Measurements from ENCODE around the gene IRAK3. TPM values are rescaled to one million over a fixed set of nuclear protein-coding genes. Genes with fewer than 3 reads are reported as not detected.

The IRAK3 gene
- total and polyA plus RNA-seq, 2 experiments from 2014 or later = 3.3 to 3.7 TPM

DNA sequence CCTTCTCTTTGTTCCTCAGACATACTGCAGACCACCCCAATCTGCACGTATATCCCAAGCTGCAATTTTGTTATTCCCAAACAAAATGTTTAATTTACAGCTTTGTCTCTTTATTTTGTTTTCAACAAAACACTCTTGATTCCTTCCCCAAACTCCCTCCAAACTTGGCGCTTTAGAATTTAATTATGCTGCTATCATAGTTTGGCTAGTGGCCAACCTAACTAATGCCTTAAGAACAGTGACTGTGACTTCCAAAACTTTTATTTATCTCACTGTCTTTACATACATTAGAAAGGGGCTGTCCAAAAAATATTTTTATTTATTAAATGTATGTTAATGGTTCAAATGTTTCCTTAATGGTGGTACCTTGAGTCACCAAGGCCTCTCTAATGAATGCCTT lies 26.3 kb upstream of the IRAK3 start:
- TF ChIP-seq EZH2phosphoT487 (IDR thresholded peaks at IDR 0.05; ENCODE audit: insufficient read depth, low read depth) = no peak
- no peak for TF ChIP-seq EZH2 (IDR thresholded peaks at IDR 0.05; ENCODE audit: insufficient read depth, poor library complexity, severe bottlenecking)
- Histone ChIP-seq H2AFZ (no peak overlapping the region), H3K27me3 (replicated peaks; ENCODE audit: insufficient read depth) (no peaks in the 10 kb centered on the region), H3K36me3 (ENCODE audit: low read depth) (peaks cover 18% of the 10 kb centered on the region), H4K20me1 (ENCODE audit: insufficient read depth) (no peaks in the 10 kb centered on the region), H3K4me1 (ENCODE audit: insufficient read depth) (peaks cover 13% of the 10 kb centered on the region), H3K9me2 (ENCODE audit: insufficient read depth) (no peaks in the 10 kb centered on the region), H3K9ac (no peak overlapping the region), H3K4me3 (no peak overlapping the region), H3K27ac (no peak overlapping the region), H3K9me3 (ENCODE audit: low read depth) (no peaks in the 10 kb centered on the region), H3K79me2 (ENCODE audit: insufficient read depth) (peaks cover 100% of the 10 kb centered on the region), H3K4me2 (ENCODE audit: unreplicated experiment) (no peak overlapping the region), H3F3A (ENCODE audit: insufficient read depth) (peaks cover 14% of the 10 kb centered on the region)
- in situ Hi-C loops (cut with MboI) = no loop called here
- 77 to 79% methylated on average over 2 of the region's 2 CpGs for WGBS, 2 experiments (ENCODE audit: low coverage in 1 of 2, low lambda C conversion rate in 2 of 2, missing lambda C conversion rate in 2 of 2)
- no peak for DNase-seq

DNA sequence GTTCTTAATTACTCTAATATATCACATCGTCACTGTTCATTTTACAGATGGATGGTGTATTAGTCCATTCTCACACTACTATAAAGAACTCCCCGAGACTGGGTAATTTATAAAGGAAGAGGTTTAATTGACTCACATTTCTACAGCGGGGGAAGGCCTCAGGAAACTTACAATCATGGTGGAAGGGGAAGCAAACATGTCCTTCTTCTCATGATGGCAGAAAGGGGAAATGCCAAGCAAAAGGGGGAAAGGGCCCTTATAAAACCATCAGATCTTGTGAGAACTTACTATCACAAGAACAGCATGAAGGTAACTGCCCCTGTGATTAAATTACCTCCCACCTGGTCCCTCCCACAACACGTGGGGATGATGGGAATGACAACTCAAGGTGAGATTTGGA lies 25.7 kb upstream of the IRAK3 start:
- H3K4me2 ChIP-seq (ENCODE audit: unreplicated experiment) = no peak overlapping the region
- H3K4me1 ChIP-seq (ENCODE audit: insufficient read depth) = peaks cover 18% of the 10 kb centered on the region
- H3K27me3 ChIP-seq (replicated peaks; ENCODE audit: insufficient read depth) = no peaks in the 10 kb centered on the region
- H3K27ac ChIP-seq = no peak overlapping the region
- H4K20me1 ChIP-seq (ENCODE audit: insufficient read depth) = no peaks in the 10 kb centered on the region
- H3K9ac ChIP-seq = no peak overlapping the region
- H3K9me3 ChIP-seq (ENCODE audit: low read depth) = no peaks in the 10 kb centered on the region
- peaks cover 18% of the 10 kb centered on the region for H3K36me3 ChIP-seq (ENCODE audit: low read depth)
- H3F3A ChIP-seq (ENCODE audit: insufficient read depth) = peaks cover 20% of the 10 kb centered on the region
- no peak for DNase-seq
- WGBS, 2 experiments (ENCODE audit: low coverage in 1 of 2, low lambda C conversion rate in 2 of 2, missing lambda C conversion rate in 2 of 2) = 64 to 70% methylated on average over 4 of the region's 4 CpGs
- H2AFZ ChIP-seq = no peak overlapping the region
- peaks cover 100% of the 10 kb centered on the region for H3K79me2 ChIP-seq (ENCODE audit: insufficient read depth)
- H3K4me3 ChIP-seq = no peak overlapping the region
- TF ChIP-seq EZH2phosphoT487 (IDR thresholded peaks at IDR 0.05; ENCODE audit: insufficient read depth, low read depth) = no peak
- no peak for TF ChIP-seq EZH2 (IDR thresholded peaks at IDR 0.05; ENCODE audit: insufficient read depth, poor library complexity, severe bottlenecking)
- H3K9me2 ChIP-seq (ENCODE audit: insufficient read depth) = no peaks in the 10 kb centered on the region
- in situ Hi-C loops (cut with MboI) = no loop called here

DNA sequence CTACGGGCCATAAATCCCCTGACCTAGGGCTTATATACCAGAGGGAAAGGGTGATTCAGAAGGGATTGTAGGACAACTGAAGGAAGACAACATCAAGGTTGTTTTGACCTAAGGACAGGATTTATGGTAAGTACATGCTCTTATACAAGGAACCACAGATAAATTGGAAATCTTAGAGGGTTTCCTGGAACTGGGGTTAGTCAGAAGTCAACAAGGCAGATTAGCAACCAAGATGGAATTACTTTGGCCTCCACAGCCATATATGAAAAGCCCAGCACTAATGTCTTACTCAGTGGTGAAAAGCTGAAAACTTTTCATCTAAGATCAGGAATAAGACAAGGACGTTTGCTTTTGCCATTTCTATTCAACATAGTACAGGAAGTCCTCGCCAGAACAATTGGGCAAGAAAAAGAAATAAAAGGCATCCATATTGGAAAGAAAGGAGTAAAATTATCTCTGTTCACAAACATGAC lies 24.6 kb upstream of the IRAK3 start:
- H3K27me3 ChIP-seq (replicated peaks; ENCODE audit: insufficient read depth) = no peaks in the 10 kb centered on the region
- H3K36me3 ChIP-seq (ENCODE audit: low read depth) = peaks cover 18% of the 10 kb centered on the region
- peak; percentile 58 for DNase-seq
- H3K4me3 ChIP-seq = no peak overlapping the region
- in situ Hi-C loops (cut with MboI) = no loop called here
- H3K4me2 ChIP-seq (ENCODE audit: unreplicated experiment) = no peak overlapping the region
- peaks cover 24% of the 10 kb centered on the region for H3K4me1 ChIP-seq (ENCODE audit: insufficient read depth)
- no peak overlapping the region for H2AFZ ChIP-seq
- no peaks in the 10 kb centered on the region for H3K9me3 ChIP-seq (ENCODE audit: low read depth)
- no peak overlapping the region for H3K9ac ChIP-seq
- no peaks in the 10 kb centered on the region for H4K20me1 ChIP-seq (ENCODE audit: insufficient read depth)
- peaks cover 93% of the 10 kb centered on the region for H3K79me2 ChIP-seq (ENCODE audit: insufficient read depth)
- H3K27ac ChIP-seq = peak overlapping the region; percentile 41
- TF ChIP-seq EZH2 (IDR thresholded peaks at IDR 0.05; ENCODE audit: insufficient read depth, poor library complexity, severe bottlenecking) = no peak
- no peak for TF ChIP-seq EZH2phosphoT487 (IDR thresholded peaks at IDR 0.05; ENCODE audit: insufficient read depth, low read depth)
- H3F3A ChIP-seq (ENCODE audit: insufficient read depth) = peaks cover 28% of the 10 kb centered on the region
- no peaks in the 10 kb centered on the region for H3K9me2 ChIP-seq (ENCODE audit: insufficient read depth)
- 71 to 75% methylated on average over 3 of the region's 3 CpGs for WGBS, 2 experiments (ENCODE audit: low coverage in 1 of 2, low lambda C conversion rate in 2 of 2, missing lambda C conversion rate in 2 of 2)

DNA sequence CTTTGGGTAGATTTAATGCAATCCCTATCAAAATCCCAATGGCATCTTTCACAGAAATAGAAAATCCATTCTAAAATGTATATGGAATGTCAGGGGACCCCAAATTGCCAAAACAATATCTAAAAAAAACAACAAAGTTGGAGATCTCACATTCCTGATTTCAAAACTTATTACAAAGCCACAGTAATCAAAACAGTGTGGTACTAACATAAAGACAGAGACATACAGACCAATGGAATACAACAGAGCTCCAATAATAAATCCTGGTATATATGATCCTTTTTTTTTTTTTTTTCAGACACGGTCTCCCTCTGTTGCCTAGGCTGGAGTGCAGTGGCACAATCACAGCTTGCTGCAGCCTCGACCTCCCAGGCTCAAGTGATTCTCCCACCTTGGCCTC lies 23.9 kb upstream of the IRAK3 start:
- peaks cover 12% of the 10 kb centered on the region for H3K36me3 ChIP-seq (ENCODE audit: low read depth)
- H3K4me1 ChIP-seq (ENCODE audit: insufficient read depth) = peaks cover 24% of the 10 kb centered on the region
- H3K4me3 ChIP-seq = no peak overlapping the region
- no peaks in the 10 kb centered on the region for H3K9me3 ChIP-seq (ENCODE audit: low read depth)
- WGBS, 2 experiments (ENCODE audit: low coverage in 1 of 2, low lambda C conversion rate in 2 of 2, missing lambda C conversion rate in 2 of 2) = 97 to 100% methylated on average over 2 of the region's 2 CpGs
- H3K9me2 ChIP-seq (ENCODE audit: insufficient read depth) = no peaks in the 10 kb centered on the region
- no peak overlapping the region for H3K4me2 ChIP-seq (ENCODE audit: unreplicated experiment)
- H4K20me1 ChIP-seq (ENCODE audit: insufficient read depth) = no peaks in the 10 kb centered on the region
- H3K27ac ChIP-seq = no peak overlapping the region; the same call in 1 of the 2 replicates
- H3K9ac ChIP-seq = no peak overlapping the region
- no peaks in the 10 kb centered on the region for H3K27me3 ChIP-seq (replicated peaks; ENCODE audit: insufficient read depth)
- peaks cover 85% of the 10 kb centered on the region for H3K79me2 ChIP-seq (ENCODE audit: insufficient read depth)
- no peak for TF ChIP-seq EZH2phosphoT487 (IDR thresholded peaks at IDR 0.05; ENCODE audit: insufficient read depth, low read depth)
- peaks cover 30% of the 10 kb centered on the region for H3F3A ChIP-seq (ENCODE audit: insufficient read depth)
- H2AFZ ChIP-seq = no peak overlapping the region
- in situ Hi-C loops (cut with MboI) = no loop called here
- no peak for DNase-seq

DNA sequence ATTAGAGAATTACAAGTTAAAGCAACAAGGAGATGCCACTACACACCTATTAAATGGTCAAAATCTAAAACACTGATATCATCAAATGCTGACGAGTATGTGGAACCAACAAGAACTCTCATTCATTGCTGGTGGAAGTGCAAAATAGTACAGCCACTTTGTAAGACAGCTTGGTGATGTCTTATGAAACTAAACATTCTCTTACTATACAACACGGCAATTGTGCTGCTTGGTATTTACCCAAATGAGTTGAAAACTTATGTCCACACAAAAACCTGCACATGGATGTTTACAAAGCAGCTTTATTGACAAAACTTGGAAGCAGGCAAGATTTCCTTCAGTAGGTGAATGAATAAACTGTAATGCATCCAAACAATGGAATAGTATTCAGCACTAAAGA lies 22.5 kb upstream of the IRAK3 start:
- peaks cover 24% of the 10 kb centered on the region for H3K4me1 ChIP-seq (ENCODE audit: insufficient read depth)
- H3K79me2 ChIP-seq (ENCODE audit: insufficient read depth) = peaks cover 71% of the 10 kb centered on the region
- no peak overlapping the region for H3K9ac ChIP-seq
- H3K36me3 ChIP-seq (ENCODE audit: low read depth) = peaks cover 10% of the 10 kb centered on the region
- no peaks in the 10 kb centered on the region for H3K9me2 ChIP-seq (ENCODE audit: insufficient read depth)
- TF ChIP-seq EZH2phosphoT487 (IDR thresholded peaks at IDR 0.05; ENCODE audit: insufficient read depth, low read depth) (no peak), EZH2 (IDR thresholded peaks at IDR 0.05; ENCODE audit: insufficient read depth, poor library complexity, severe bottlenecking) (no peak)
- no peak overlapping the region for H3K27ac ChIP-seq
- peaks cover 33% of the 10 kb centered on the region for H3F3A ChIP-seq (ENCODE audit: insufficient read depth)
- no peak overlapping the region for H3K4me2 ChIP-seq (ENCODE audit: unreplicated experiment)
- H3K27me3 ChIP-seq (replicated peaks; ENCODE audit: insufficient read depth) = no peaks in the 10 kb centered on the region
- H4K20me1 ChIP-seq (ENCODE audit: insufficient read depth) = no peaks in the 10 kb centered on the region
- no peaks in the 10 kb centered on the region for H3K9me3 ChIP-seq (ENCODE audit: low read depth)
- DNase-seq = no peak
- H2AFZ ChIP-seq = no peak overlapping the region
- H3K4me3 ChIP-seq = no peak overlapping the region
- in situ Hi-C loops (cut with MboI) = no loop called here
- 78 to 80% methylated on average over 2 of the region's 2 CpGs for WGBS, 2 experiments (ENCODE audit: low coverage in 1 of 2, low lambda C conversion rate in 2 of 2, missing lambda C conversion rate in 2 of 2)

Data from GM23248 (cell line).